Calu3 (cell line): ENCODE results near the gene MEF2A. TPM values are rescaled to one million over a fixed set of nuclear protein-coding genes. Genes with fewer than 3 reads are reported as not detected.
"Not testable (repeated sequence)": the region's sequence is repeated elsewhere in the genome, so short reads cannot be mapped to it uniquely, and the experiment has no call there.

ENCODE experiments used
- BruUV-seq: library from RNA; stranded (reverse); fragments of 400-500 nt; replicated peaks from 2 replicates; lab custom pipeline; 2021; lab: Mats Ljungman, UMichigan
- CTCF ChIA-PET: fragments of 300-600 bp; sonication (Branson Sonifier 250); formaldehyde crosslinking; loops from one replicate; lab custom pipeline; 2022; ENCODE audit warnings: antibody characterized with exemption; lab: Charles Lee
- DNase-seq: peaks from one replicate; pipeline ENCODE4 v3.0.0; 2022
- H3K27ac Mint-ChIP-seq: one replicate; pipeline ENCODE4 v1.8.0; 2022; ENCODE audit warnings: mixed read lengths; ENCODE audit not compliant: unreplicated experiment
- H3K27me3 Mint-ChIP-seq: one replicate; pipeline ENCODE4 v1.8.0; 2022; ENCODE audit warnings: mixed read lengths; ENCODE audit not compliant: unreplicated experiment
- H3K36me3 Mint-ChIP-seq: one replicate; pipeline ENCODE4 v1.8.0; 2022; ENCODE audit warnings: mild to moderate bottlenecking, moderate library complexity, mixed read lengths; ENCODE audit not compliant: insufficient read depth, unreplicated experiment
- H3K4me1 Mint-ChIP-seq: one replicate; pipeline ENCODE4 v1.8.0; 2022; ENCODE audit warnings: mild to moderate bottlenecking, low read depth, mixed read lengths; ENCODE audit not compliant: unreplicated experiment
- H3K4me3 Mint-ChIP-seq: one replicate; pipeline ENCODE4 v1.8.0; 2022; ENCODE audit warnings: mild to moderate bottlenecking, low read depth, moderate library complexity, mixed read lengths; ENCODE audit not compliant: unreplicated experiment
- H3K9me3 Mint-ChIP-seq: one replicate; pipeline ENCODE4 v1.8.0; 2022; ENCODE audit warnings: low read depth, mixed read lengths; ENCODE audit not compliant: unreplicated experiment
- CTCF ChIP-seq: fragments of 200-600 bp; IDR thresholded peaks from one replicate; pipeline ENCODE4 v1.8.0; 2022; ENCODE audit warnings: antibody characterized with exemption; ENCODE audit not compliant: unreplicated experiment
- intact Hi-C: fragments of 100-400 bp; cut with micrococcal nuclease; formaldehyde crosslinking; loops from one replicate; pipeline ENCODE4 v1.10.0; 2022; ENCODE audit not compliant: unreplicated experiment
- total RNA-seq: library from RNA; stranded (reverse); gene quantifications from 2 replicates; pipeline ENCODE4 v1.2.3, GENCODE V29; 2022

Gene MEF2A
- total RNA-seq, 1 experiment from 2014 or later: 33.6 TPM

GRCh38 chr15:99741835-99742234, 176.1 kb downstream of the MEF2A start:
- no peak overlapping the region for H3K4me3 Mint-ChIP-seq
- intact Hi-C loops: no loop called here
- CTCF ChIA-PET: no interaction called here
- DNase-seq: no peak
- H3K36me3 Mint-ChIP-seq: no peaks in the 10 kb centered on the region
- no peaks in the 10 kb centered on the region for H3K4me1 Mint-ChIP-seq
- TF ChIP-seq CTCF: no peak
- peaks cover 16% of the 10 kb centered on the region for H3K27me3 Mint-ChIP-seq
- BruUV-seq: no TSS peak
- H3K27ac Mint-ChIP-seq: no peak overlapping the region
- H3K9me3 Mint-ChIP-seq: no peaks in the 10 kb centered on the region

GRCh38 chr15:99744142-99744541, 178.4 kb downstream of the MEF2A start:
- TF ChIP-seq CTCF: no peak
- CTCF ChIA-PET: no interaction called here
- Mint-ChIP-seq H3K27me3 (peaks cover 16% of the 10 kb centered on the region), H3K4me1 (no peaks in the 10 kb centered on the region), H3K9me3 (no peaks in the 10 kb centered on the region), H3K27ac (no peak overlapping the region), H3K36me3 (no peaks in the 10 kb centered on the region), H3K4me3 (no peak overlapping the region)
- no peak for DNase-seq
- no TSS peak for BruUV-seq
- intact Hi-C loops: no loop called here

- BruUV-seq: no TSS peak
- Mint-ChIP-seq H3K4me3 (no peak overlapping the region), H3K27me3 (peaks cover 16% of the 10 kb centered on the region), H3K27ac (no peak overlapping the region), H3K9me3 (no peaks in the 10 kb centered on the region), H3K36me3 (no peaks in the 10 kb centered on the region), H3K4me1 (no peaks in the 10 kb centered on the region)
- CTCF ChIA-PET: no interaction called here
- DNase-seq: no peak
- intact Hi-C loops: no loop called here
- TF ChIP-seq CTCF: no peak
Observed at GRCh38 chr15:99745370-99746086, 179.7 kb downstream of the MEF2A start.

- CTCF ChIA-PET: no interaction called here
- BruUV-seq: no TSS peak
- no peak for TF ChIP-seq CTCF
- no peaks in the 10 kb centered on the region for H3K4me1 Mint-ChIP-seq
- no peaks in the 10 kb centered on the region for H3K9me3 Mint-ChIP-seq
- DNase-seq: no peak
- peaks cover 16% of the 10 kb centered on the region for H3K27me3 Mint-ChIP-seq
- intact Hi-C loops: no loop called here
- no peak overlapping the region for H3K4me3 Mint-ChIP-seq
- no peak overlapping the region for H3K27ac Mint-ChIP-seq
- no peaks in the 10 kb centered on the region for H3K36me3 Mint-ChIP-seq
Observed at GRCh38 chr15:99749386-99749785, 183.6 kb downstream of the MEF2A start.

GRCh38 chr15:99750326-99750725, 184.5 kb downstream of the MEF2A start:
- BruUV-seq, H3K9me3 Mint-ChIP-seq, H3K4me3 Mint-ChIP-seq, H3K27me3 Mint-ChIP-seq, intact Hi-C loops, H3K36me3 Mint-ChIP-seq, H3K4me1 Mint-ChIP-seq, CTCF ChIA-PET, DNase-seq, H3K27ac Mint-ChIP-seq: not testable (repeated sequence)
